Stimulated activated naive CD4-positive, alpha-beta T cell treated with Interleukin-2 at 50 U/mL for 16 hours (primary cell): ENCODE data around the gene ESPN.
"Not testable (repeated sequence)": the region's sequence is repeated elsewhere in the genome, so short reads cannot be mapped to it uniquely, and the experiment has no call there.

Experiments used
- DNase-seq: peaks from one replicate; lab custom pipeline; 2025; lab: John Stamatoyannopoulos, UW

Gene ESPN

GRCh38 chr1:6448749-6449631, 24.4 kb downstream of the ESPN start:
- DNase-seq: peak; percentile 30

GRCh38 chr1:6450005-6450450, 25.5 kb downstream of the ESPN start:
- DNase-seq: no peak

- not testable (repeated sequence) for DNase-seq
Observed at GRCh38 chr1:6450486-6450885, 25.9 kb downstream of the ESPN start.

GRCh38 chr1:6450943-6451373, 26.4 kb downstream of the ESPN start:
- DNase-seq: no peak

- DNase-seq: not testable (repeated sequence)
Observed at GRCh38 chr1:6453895-6454855, 29.6 kb downstream of the ESPN start.

- peak; percentile 36 for DNase-seq
Observed at GRCh38 chr1:6454856-6455751, 30.5 kb downstream of the ESPN start.

- not testable (repeated sequence) for DNase-seq
Observed at GRCh38 chr1:6455752-6456520, 31.4 kb downstream of the ESPN start.

- DNase-seq: no peak
Observed at GRCh38 chr1:6456800-6457466, 32.4 kb downstream of the ESPN start.

- DNase-seq: peak; percentile 62
Observed at GRCh38 chr1:6459850-6460265, 35.3 kb downstream of the ESPN start.

GRCh38 chr1:6460301-6461050, 35.9 kb downstream of the ESPN start:
- DNase-seq: peak; percentile 92

GRCh38 chr1:6461051-6461530, 36.5 kb downstream of the ESPN start:
- DNase-seq: no peak

GRCh38 chr1:6461538-6462411, 37.2 kb downstream of the ESPN start:
- peak; percentile 34 for DNase-seq

GRCh38 chr1:6462412-6463119, 38.0 kb downstream of the ESPN start:
- DNase-seq: no peak

- DNase-seq: no peak
Observed at GRCh38 chr1:6463120-6463412, 38.5 kb downstream of the ESPN start.

GRCh38 chr1:6464514-6464836, 39.9 kb downstream of the ESPN start:
- peak; percentile 45 for DNase-seq

- no peak for DNase-seq
Observed at GRCh38 chr1:6464915-6465314, 40.3 kb downstream of the ESPN start.

- DNase-seq: peak; percentile 41
Observed at GRCh38 chr1:6465461-6466005, 41.0 kb downstream of the ESPN start.

GRCh38 chr1:6466023-6466422, 41.4 kb downstream of the ESPN start, which contains the start of gene TNFRSF25:
TNFRSF25 (minus strand) TSS chr1:6466173; CDS start chr1:6466107, 66 bp downstream.
- peak; percentile 58 for DNase-seq
